ENCODE results near the gene SLC35G2.
"Not testable (repeated sequence)": the region's sequence is repeated elsewhere in the genome, so short reads cannot be mapped to it uniquely, and the experiment has no call there.

The SLC35G2 gene

GRCh38 chr3:136835813-136836510, 17.0 kb downstream of the SLC35G2 start:
- DNase-seq = no peak

- DNase-seq = no peak
Observed at GRCh38 chr3:136836511-136837156, 17.7 kb downstream of the SLC35G2 start.

GRCh38 chr3:136838641-136839555, 20.0 kb downstream of the SLC35G2 start:
- DNase-seq = no peak

GRCh38 chr3:136839556-136839931, 20.6 kb downstream of the SLC35G2 start:
- no peak for DNase-seq

- no peak for DNase-seq
Observed at GRCh38 chr3:136840252-136840651, 21.3 kb downstream of the SLC35G2 start.

- DNase-seq = no peak
Observed at GRCh38 chr3:136842294-136842693, 23.4 kb downstream of the SLC35G2 start.

GRCh38 chr3:136844724-136845123, 25.8 kb downstream of the SLC35G2 start:
- no peak for DNase-seq

GRCh38 chr3:136852180-136852579, 33.3 kb downstream of the SLC35G2 start:
- no peak for DNase-seq

GRCh38 chr3:136856665-136857064, 37.7 kb downstream of the SLC35G2 start:
- no peak for DNase-seq

GRCh38 chr3:136858381-136858780, 39.5 kb downstream of the SLC35G2 start:
- DNase-seq = no peak

- DNase-seq = no peak
Observed at GRCh38 chr3:136860541-136860940, 41.6 kb downstream of the SLC35G2 start.

GRCh38 chr3:136861890-136862616, 43.1 kb downstream of the SLC35G2 start, which contains the start of gene NCK1:
TSS of gene NCK1 (plus strand) at chr3:136862208. CDS start at chr3:136928002, 65,794 bp downstream.
- DNase-seq = peak; percentile 88

GRCh38 chr3:136862617-136863322, 43.8 kb downstream of the SLC35G2 start:
- DNase-seq = peak; percentile 34

GRCh38 chr3:136869282-136869681, 50.4 kb downstream of the SLC35G2 start:
- no peak for DNase-seq

- DNase-seq = not testable (repeated sequence)
Observed at GRCh38 chr3:136872258-136872657, 53.3 kb downstream of the SLC35G2 start.

GRCh38 chr3:136879510-136879909, 60.6 kb downstream of the SLC35G2 start:
- DNase-seq = not testable (repeated sequence)

- peak; percentile 1 for DNase-seq
Observed at GRCh38 chr3:136882571-136882970, 63.6 kb downstream of the SLC35G2 start.

- peak; percentile 41 for DNase-seq
Observed at GRCh38 chr3:136883967-136884720, 65.2 kb downstream of the SLC35G2 start.

GRCh38 chr3:136885357-136886213, 66.7 kb downstream of the SLC35G2 start:
- no peak for DNase-seq

GRCh38 chr3:136889947-136890346, 71.0 kb downstream of the SLC35G2 start:
- DNase-seq = no peak
